DMS79 treated with DMSO at 0.1 percent for 48 hours (cell line): Measurements from ENCODE around the gene CCNT2.
"Not testable (repeated sequence)": the region's sequence is repeated elsewhere in the genome, so short reads cannot be mapped to it uniquely, and the experiment has no call there.

ENCODE experiments used
- DNase-seq: peaks from one replicate; lab custom pipeline; 2025; lab: John Stamatoyannopoulos, UW

The CCNT2 gene

DNA sequence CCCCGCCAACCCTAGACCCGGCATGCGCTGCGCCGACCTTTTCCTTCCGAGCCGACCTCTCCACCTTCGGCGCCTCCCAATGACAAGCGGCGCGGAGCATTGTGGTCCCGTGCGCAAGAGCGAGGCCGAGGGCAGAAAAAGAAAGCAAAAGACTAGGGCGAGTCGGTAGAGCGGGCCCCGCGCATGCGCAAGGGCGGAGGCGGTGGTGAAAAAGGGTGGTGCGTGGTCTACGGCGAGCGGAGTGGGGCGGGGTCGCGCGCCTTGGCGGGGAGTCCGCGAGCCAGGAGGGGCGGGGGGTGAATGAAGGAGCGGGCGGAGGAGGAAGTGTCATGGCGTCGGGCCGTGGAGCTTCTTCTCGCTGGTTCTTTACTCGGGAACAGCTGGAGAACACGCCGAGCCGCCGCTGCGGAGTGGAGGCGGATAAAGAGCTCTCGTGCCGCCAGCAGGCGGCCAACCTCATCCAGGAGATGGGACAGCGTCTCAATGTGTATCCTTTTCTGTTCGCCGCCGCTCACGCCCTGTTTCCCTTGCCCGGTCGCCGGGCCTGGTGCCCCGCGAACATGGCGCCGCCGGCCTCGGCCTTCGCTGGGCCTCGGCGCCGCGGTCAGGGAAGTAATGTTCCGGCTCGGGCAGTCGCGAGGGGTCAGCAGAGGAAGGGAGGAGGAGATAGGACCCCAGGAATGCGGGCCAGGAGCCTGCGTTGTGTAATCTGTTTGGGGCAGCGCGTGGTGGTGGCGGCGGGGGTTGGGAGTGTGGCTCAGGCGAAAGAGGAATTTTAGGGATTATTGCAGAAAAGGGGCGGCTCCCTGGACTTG lies at the start of gene CCNT2:
Gene CCNT2 (plus strand): TSS at position 297 of the 815 bp plus-strand sequence. CDS start 33 bp downstream, at position 330.
- peak; percentile 99 for DNase-seq

DNA sequence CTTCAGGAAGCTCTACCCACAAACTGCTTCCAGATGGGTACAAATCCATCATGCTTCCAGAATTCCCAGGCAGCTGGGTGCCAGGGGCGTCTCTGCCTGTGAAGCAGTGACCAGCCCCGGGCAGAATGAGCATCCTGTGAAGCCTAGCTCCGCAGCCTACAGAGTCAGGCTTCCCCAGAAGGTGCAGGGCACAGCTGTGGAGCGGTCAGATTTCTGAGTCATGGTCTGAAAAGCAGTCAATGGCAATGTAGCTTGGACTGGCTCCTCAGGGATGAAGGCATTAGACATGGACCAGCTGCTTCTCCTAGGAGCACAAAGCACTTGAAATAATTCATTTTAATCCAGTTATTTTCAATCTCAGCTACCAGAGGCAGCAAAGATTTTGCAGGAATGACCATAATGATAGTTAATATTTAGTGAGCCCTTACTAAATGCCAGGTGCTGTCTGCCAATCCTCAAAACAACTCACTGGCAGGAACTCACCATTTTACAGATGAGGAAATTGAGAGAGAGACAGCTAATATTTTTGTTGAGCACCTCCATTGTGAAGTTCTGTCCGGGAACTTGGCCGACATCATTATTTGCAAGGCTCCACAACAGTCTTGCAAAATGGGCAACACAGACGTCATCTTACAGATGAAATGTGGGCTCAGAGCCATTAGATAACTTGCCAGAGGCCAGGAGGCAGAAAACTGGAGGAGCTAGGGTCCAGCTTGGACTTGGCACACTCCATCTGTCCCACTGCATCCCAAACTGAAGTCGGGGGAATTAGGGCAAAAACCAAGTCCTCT lies 48.5 kb upstream of the CCNT2 start:
- DNase-seq: no peak

DNA sequence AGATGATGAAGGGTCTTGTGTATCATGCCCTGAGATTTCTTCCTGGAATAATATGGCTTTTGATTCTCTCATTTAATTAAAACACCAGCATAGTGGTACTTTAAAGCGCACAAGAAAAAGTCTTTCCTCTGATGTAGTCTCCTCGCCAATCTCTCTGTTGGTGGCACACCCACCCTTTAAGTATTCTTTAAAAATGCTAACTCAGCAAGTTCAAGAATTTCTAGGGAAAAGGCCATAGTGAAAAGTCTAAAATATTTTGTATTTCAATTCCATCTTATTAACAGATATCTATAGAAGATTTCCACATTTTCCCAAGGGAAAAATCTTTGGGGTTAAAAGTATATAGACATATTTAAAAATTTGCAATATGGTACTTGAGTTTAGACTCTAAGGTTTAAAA lies 45.5 kb upstream of the CCNT2 start:
- no peak for DNase-seq

DNA sequence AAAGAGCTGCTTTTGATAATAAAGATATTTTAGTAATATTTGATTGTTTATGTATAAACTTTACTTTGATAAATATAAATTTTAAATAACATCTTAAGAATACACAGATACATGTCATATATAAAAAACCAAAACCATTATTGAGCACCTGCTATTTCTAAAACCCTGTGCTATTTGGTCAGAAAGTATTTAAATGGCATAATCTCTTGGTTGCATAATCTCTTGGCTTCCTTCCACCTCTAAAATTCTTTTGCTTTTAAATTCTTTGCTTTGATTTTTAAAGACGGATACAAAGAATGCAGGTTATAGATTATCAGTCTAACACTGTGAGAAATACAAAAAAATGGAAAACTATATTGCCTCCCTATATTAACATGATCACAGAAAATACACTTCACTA lies 43.3 kb upstream of the CCNT2 start:
- DNase-seq: no peak

DNA sequence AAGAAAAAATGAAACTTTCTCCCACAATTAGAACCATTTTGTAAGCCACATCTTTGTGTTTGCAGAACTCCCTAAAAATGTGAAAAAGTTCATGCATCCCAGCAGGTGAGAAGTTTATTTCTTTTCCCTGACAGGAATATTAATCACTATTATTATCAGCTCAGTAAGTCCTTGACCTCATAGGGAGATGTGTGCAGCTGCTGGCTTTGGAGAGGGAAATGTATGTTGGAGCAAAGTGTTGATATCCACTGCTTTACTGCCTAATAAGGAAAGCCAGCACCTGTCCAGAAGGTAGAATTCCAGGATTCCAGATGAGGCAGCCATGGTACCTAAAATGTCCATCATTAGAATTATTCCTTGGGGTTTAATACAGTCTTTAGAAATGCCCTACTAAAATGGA lies 35.8 kb upstream of the CCNT2 start:
- DNase-seq: no peak

DNA sequence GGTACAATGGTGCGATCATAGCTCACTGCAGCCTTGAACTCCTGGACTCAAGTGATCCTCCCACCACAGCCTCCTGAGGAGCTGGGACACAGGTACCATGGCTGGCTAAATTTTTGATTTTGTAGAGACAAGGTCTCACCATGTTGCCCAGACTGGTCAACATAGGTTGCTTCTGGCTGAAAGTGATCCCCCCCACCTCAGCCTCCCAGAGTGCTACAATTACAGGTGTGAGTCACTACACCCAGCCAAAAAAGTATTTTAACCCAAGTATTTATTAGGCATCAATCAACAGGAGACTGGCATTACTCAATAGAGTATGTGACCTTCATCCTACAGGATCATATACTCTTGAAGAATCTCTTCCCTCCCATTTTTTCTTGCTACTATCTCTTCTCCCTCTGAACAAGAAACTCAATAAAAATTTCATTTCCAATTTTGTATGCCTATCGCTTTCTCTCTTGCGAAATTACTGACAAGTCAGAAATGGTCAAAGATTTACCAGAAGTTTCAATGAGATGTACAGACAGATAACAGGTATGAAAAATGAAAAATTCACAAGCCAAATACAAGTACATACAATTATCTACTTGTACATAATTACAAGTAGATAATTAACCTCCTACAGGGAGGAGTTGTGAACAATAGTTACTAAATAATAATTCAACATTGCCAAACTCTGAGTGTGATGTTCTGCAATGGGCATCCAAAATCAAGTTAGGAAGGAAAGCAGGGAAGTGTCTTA lies 34.9 kb upstream of the CCNT2 start:
- no peak for DNase-seq

DNA sequence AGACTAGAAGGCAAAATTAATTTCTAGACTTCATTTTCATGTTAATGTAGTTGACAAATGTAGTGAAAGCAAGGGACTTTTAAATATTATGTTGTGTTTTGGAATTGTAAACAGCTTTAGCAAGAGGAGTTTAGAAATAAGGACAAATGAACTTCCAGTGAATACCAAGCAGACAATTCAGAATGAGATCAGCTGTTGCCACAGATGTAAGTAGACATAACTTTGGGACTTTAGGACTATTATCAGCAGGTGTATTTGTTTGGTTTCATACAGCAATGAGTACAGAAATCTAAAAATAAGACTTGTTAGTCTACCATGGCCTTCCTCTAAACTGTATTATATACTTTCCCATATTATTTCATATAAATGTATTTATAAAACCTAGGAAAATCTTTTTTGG lies 34.2 kb upstream of the CCNT2 start:
- DNase-seq: no peak

DNA sequence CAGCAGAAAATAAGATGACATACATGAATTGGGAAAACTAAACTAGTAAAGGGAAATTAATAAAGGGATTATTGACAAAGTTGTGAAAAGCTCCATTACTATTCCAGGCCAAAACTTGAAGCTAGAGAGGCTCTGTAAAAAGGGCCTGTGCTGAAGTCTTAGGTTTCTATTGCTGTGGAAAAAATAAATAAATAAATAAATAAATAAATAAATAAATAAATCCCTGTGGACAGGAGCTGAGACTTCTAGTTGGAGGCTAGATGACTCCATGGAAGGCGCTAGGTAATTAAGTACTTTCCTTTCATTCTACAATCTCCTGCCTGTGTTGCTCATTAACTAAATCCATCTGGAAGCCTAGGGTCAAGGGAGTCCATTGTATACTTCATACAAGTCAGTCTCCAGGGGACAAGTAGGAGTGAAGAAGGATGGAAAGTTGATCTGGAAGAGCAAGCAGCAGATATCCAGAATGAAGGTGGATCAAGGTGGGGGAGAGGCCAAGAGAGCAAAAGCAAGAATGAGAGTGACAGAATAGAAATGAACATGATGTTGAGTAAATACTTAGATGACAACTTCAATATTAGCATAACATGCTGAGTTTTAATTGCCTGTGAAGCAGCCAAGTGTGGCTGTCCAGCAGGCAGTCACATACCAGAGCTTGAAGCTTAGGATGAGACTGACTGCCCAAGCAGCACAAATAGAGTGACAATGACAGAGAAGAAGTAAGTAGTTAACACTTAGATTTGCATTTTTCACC lies 26.2 kb upstream of the CCNT2 start:
- DNase-seq: no peak

DNA sequence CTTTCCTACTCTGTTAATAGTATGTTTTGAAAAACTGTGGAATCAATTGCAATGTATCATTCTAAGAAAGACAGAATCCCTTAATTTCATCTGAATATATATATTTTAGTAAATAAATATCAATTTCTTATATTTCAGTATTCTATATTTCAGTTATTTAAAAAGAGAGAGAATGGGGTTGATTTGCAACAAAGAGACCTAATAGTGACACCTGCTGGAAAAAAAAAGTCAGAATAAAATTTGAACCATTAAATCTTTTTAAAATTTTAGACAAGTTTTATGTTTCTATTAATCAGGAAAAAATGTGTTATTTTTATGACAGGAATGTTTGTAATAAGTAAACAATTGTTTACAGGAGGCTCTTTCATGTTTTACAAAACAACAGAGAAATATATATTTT lies 20.7 kb upstream of the CCNT2 start:
- DNase-seq: peak; percentile 7

DNA sequence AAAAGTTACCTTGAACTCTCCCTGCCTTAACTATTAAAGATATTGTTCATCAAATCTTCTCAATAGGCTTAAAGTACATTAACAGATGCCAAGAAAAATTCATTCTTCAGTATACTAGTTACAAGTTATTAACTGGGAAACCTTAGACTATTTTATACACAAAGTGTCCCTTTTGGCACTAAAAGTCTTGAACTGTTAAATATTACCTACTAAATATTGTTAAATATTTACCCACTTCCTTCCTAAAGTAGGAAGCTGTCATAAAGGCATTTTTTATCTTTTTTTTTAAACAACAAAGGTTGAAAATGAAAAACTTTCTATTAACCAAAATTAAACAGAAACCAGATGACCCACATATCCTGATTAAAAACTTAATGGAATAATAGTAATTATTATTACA lies 19.4 kb upstream of the CCNT2 start:
- no peak for DNase-seq

DNA sequence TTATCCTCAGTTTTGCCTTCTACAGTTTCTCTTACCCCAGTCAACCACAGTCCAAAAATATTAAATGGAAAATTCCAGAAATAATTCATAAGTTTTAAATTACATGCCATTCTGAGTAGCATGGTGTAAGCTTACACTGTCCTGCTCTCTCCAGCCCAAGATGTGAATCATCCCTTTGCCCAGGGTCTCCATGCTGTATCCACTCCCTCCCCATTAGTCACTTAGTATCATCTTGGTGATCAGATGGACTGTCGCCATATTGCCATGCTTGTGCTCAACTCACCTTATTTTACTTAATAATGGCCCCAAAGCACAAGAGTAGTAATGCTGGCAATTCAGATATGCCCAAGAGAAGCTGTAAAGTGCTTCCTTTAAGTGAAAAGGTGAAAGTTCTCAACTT lies 18.5 kb upstream of the CCNT2 start:
- no peak for DNase-seq

DNA sequence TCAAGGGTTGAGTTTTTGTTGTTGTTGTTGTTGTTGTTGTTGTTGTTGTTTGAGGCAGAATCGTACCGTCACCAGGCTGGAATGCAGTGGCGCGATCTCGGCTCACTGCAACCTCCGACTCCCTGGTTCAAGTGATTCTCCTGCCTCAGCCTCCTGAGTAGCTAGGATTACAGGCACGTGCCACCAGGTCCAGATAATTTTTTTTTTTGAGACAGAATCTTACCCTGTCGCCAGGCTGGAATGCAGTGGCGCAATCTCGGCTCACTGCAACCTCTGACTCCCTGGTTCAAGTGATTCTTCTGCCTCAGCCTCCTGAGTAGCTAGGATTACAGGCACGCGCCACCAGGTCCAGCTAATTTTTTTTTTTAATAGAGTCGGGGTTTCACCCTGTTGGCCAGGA lies 14.9 kb upstream of the CCNT2 start:
- not testable (repeated sequence) for DNase-seq

DNA sequence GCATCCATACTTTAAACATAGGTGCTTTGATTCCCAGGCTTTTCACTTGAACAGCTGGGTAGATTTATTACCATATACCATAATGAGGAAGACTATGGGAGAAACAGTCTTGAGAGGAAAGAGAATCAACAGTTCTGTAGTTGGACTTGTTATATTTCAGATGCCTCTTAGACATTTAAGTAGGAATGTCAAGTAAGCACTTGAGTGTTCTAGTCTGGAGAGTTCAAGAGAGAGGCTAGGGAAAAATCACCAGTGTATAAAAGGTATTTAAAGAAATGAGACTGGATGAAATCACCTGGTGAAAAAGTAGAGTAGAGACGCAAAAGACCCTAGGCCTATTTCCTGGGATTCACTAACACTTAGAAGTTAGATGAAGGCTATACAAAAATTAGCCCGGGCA lies 13.5 kb upstream of the CCNT2 start:
- no peak for DNase-seq

DNA sequence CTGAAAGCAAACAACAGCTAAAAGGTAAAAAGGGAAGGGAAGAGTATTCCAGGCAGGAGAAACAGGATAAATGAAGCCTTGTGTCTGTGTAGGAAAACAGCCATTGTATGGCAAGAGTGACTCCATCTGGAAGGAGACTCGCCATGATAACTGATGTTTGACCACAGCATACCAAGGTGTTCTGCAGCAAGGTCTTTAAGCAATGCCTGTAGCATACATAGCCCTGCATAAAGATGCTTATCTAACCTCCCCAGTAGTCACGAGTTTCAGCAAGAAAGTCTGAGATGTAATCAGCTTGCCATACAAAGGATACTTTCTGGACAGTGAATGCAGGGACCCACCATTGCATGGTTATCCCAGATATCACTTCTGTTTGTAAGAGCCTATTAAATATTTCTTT lies 11.9 kb upstream of the CCNT2 start:
- no peak for DNase-seq

DNA sequence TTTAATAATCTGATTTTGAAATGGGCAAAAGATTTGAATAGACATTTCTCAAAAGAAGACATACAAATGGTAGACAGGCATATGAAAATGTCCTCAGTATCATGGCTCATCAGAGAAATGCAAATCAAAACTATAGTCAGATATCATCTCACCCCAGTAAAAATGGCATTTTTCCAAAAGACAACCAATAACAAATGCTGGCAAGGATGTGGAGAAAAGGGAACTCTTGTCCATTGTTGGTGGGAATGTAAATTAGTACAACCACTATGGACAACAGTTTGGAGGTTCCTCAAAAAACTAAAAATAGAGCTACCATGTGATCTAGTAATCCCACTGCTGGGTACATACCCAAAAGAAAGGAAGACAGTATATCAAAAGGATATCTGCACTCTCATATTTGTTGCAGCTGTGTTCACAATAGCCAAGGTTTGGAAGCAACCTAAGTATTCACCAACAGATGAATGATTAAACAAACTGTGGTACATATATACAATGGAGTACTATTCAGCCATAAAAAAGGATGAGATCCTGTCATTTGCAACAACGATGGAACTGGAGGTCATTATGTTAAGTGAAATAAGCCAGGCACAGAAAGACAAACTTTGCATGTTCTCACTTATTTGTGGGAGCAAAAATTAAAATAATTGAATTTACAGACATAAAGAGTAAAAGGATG lies 11.0 kb upstream of the CCNT2 start:
- DNase-seq: not testable (repeated sequence)

DNA sequence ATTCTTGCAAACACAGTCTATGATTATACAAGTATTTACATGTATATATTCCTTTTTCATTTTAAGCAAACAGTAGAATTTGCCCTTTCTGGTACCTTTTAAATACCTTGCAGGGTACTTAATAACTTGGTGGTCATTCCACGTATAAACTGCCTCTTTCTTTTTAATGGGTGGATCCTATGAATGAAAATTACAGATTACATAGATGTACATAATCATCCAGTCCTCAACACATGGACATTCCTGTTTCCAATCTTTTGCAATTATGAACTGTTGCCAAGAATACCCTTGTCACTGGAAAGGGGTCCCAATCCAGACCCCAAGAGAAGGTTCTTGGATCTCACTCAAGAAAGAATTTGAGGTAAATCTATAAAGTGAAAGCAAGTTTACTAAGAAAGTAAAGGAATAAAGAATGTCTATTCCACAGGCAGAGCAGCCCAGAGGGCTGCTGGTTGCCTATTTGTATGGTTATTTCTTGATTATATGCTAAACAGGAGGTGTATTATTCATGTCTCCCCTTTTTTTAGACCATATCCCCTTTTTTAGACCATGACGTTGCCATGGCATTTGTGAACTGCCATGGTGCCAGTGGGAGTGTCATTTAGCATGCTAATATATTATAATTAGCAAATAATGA lies 7.7 kb upstream of the CCNT2 start:
- no peak for DNase-seq

DNA sequence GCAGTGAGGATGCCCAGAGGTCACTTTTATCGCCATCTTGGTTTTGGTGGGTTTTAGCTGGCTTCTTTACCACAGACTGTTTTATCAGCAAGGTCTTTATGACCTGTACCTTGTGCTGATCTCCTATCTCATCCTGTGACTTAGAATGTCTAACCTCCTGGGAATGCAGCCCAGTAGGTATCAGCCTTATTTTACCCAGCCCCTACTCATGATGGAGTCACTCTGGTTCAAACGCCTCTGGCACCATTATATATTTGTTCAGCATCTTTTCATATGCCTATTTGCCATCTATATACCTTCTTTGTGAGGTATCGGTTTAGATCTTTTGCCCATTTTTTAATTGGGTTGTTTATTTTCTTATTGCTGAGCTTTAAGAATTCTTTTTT lies 7.2 kb upstream of the CCNT2 start:
- no peak for DNase-seq

DNA sequence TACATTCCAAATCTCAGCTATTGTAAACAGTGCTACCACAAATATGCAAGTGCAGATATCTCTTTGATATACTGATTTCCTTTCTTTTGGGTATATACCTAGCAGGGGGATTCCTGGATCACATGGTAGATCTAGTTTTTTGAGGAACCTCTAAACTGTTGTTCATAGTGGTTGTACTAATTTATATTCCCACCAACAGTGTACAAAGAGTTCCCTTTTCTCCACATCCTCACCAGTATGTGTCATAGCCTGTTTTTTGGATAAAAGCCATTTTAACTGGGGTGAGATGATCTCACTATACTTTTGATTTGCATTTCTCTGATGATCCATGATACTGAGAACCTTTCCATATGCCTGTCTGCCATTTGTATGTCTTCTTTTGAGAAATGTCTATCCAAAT lies 6.3 kb upstream of the CCNT2 start:
- no peak for DNase-seq

DNA sequence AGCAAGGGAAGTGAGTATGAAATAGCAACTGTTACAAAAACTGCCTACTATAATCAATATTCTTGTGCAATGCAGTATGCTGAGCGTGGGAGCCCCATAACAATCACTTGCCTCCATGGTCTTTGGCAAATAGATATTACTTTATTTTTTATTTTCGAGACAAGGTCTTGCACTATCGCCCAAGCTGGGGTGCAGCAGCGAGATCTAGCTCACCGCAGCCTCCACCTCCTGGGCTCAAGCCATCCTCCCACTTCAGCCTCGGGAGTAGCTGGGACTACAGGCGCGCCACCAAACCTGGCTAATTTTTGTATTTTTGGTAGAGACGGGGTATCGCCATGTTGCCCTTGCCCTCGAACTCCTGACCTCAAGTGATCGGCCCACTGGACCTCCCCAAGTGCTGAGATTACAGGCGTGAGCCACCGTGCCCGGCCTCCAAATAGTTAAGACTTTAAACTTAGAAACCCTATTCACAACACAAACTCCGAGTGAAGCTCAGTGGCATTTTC lies 1.2 kb upstream of the CCNT2 start:
- DNase-seq: no peak

DNA sequence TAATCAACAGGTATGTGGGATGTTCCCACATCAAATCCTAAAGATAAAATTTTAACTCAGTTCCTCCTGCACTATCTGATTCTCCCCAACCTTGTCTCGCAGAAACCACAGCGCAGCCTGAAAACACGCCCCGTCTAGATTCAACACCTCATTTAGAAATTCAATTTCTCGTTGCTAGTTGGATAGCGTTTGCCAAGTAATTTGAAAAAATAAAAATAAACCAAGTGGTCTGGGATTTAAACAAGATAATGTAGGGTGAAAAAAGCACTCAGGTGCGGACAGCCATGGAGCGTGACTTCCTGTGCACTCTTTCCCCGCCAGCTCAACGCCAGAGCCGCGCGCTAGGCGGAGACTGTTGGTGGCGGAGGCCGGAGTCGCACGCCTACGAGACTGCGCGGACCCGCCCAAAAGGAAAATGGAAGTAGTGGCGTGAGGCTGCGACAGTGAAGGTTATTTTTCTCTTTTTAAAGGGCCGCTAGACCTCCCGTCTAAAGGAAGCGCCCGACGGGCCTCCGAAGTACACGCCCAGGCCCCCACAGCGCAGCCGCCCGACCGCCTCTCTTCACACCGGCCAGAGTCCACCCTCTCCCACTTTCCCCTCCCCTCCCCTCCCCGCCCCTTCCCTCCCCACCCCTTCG lies 615 bp upstream of the CCNT2 start:
- DNase-seq: peak; percentile 98
